Medulla oblongata (tissue), 1 donor: ENCODE measurements around the gene KMT2B.

Experiments used
- DNase-seq: peaks from one replicate; pipeline ENCODE4 v3.0.0-alpha.2; 2015; ENCODE audit errors: extremely low spot score

Gene KMT2B

DNA sequence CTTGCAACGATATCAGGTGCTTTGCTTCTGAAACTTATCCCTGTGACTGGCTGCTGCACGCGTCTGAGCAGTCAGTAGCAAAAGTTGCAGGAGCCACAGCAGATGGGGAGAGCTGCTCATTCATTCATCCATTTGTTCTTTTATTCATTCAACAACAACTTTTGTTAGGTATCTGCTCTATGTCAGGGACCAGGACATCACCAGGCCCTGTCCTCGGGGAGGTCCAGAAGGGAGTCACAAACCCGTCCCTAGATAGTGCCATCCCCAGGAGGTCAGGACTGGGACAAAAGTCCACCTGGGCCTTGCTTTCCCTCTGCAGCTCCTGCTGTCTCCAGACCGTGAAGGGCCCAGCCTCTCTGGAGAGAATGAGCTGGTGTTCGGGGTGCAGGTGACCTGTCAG lies 60.2 kb downstream of the KMT2B start:
- no peak for DNase-seq

DNA sequence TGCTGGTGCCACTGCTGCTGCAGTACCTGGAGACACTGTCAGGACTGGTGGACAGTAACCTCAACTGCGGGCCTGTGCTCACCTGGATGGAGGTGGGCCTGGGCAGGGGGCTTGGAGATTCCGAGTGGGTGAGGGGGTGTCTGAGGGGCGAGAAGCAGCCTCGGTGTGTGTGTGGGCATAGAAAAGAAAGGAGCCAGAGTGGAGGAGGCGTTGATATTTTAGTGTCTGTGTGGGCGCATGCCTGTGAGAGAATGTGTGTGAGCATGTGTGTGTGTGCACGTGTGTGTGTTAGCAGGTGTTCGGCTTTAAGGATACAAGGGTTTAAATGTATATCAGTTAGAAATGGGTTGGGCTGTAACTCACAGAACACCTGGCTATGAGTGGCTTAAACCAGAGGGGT lies 61.2 kb downstream of the KMT2B start:
- DNase-seq = no peak

DNA sequence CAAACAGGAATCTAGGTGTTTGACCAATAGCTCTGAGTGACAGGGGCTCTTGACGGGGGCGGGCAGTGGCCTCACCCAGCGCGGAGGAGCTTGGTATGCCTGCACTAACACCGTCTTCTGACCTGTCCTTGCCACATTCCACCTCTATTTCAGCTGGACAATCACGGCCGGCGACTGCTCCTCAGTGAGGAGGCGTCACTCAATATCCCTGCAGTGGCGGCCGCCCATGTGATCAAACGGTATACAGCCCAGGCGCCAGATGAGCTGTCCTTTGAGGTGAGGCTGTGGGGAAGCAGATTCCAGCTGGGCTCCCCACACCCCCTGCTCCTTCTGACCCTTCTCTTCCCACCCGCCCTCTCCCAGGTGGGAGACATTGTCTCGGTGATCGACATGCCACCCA lies 62.3 kb downstream of the KMT2B start:
- DNase-seq = no peak

GRCh38 chr19:35780717-35781116 lies 62.9 kb downstream of the KMT2B start:
- DNase-seq = no peak

DNA sequence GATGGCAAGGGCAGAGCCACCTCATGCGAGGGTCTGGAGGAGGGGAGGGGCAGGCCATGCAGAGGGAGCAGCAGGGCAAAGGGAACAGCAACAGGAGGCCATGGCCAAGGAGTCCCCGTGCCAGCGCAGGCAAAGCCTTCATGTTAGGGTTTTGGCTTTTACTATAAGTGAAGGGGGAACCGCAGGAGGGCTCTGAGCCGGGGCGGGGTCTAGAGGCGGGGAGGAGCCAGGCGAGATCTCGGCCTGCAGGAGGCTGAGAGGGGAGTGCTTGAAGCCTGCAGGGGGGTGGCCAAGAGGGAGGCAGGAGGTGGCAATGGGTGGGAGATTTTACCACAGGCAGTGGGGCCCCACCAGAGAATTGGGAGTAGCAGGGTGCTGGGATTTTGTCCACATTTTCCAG lies 63.8 kb downstream of the KMT2B start:
- DNase-seq = no peak

GRCh38 chr19:35782589-35782988 lies 64.8 kb downstream of the KMT2B start:
- DNase-seq = no peak

DNA sequence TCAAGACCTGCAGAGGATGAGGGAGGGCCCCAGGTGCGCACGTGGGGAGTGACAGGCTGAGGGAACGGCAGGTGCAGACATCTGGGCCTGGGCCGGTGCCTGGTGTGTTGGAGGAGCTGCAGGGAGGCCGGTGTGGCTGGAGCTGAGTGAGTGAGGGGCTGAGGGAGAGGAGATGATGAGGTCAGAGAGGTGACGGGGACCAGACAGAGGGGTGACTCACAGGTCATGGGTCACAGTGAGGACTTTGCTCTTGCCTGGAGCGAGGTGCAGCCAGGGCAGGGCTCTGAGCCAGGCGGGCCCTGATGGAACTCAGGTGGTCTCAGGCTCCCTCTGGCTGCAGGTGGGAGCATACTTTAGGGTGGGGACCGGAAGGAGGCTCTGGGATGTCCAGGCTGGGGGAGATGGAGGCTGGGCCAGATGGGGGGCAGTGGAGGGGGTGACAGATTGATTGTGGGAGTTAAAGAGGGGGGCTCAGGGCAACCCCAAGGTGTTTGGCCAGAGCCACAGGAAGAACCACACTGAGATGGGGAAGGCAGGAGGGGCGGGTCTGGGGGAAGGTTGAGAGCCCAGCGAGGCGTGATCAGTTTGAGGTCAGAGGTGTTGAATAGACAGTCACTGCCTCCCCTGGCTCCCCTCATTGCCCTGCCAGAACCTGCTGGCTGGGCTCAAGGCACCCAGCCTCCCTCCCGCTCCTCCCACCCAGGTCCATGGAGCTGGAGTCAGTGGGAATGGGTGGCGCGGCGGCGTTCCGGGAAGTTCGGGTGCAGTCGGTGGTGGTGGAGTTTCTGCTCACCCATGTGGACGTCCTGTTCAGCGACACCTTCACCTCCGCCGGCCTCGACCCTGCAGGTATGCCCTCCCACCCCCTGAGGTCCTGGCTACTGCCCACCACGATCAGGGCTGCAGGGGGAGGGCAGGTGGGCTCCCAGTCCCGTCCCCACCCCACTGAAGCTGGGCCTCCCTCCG lies 65.9 kb downstream of the KMT2B start:
- no peak for DNase-seq

GRCh38 chr19:35784503-35785338 lies 66.9 kb downstream of the KMT2B start:
- DNase-seq = no peak

- no peak for DNase-seq
Measured at GRCh38 chr19:35785339-35785627, 67.5 kb downstream of the KMT2B start.

- DNase-seq = no peak
Measured at GRCh38 chr19:35786299-35787160, 68.7 kb downstream of the KMT2B start.

GRCh38 chr19:35787227-35787799 lies 69.5 kb downstream of the KMT2B start:
- no peak for DNase-seq
